ENCODE data around the gene FAU. TPM values are rescaled to one million over a fixed set of nuclear protein-coding genes. Genes with fewer than 3 reads are reported as not detected.

Gene FAU
- total and polyA plus RNA-seq, 2 of the 13 experiments (the other 11 are each of a cell fraction or from before 2014, with no cell fraction given) = 374 to 869 TPM

DNA sequence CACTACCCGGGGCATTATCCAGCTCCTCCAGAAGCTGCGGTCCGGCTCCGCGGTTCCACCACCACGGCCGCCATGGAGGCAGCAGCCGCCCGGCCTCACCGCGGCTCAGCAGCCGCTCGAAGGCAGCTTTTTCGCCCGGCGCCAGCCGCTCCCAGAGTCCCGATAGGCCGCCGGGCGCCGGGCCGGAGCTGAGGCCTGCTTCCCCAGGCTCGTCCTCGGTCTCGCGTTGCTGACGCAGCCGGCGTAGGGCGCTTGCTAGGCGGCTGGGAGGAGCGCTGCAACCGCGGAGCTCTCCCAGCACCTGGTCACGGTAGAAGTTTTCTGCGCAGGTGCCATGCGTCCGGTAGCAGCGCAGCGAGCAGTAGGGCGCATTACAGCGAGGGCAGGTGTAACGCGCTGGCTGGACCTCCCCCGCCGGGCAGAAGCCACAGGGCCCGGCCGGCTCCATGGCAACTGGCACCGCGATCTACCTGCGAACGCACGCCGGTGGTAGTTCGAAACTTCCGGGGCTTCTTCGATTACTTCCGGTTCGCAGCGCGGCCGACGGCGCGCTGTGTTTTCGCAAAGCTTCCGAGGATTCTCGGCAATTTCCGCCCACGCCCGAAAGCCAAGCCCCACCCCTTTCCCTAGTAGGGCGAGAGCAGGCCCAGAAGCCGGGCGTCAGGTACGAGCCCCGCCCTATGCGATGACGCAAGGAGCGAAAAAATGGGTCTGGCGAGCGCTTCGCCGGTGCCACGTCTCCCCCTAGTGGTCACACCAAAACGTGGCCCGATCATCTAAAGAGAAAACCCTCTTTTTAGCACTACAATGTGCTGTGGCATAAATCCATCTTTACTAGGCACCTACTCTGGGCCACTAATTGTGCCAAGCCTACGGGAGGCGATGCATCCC lies 4.5 kb downstream of the FAU start, which contains the start of gene ZNHIT2 (continued):
- TF ChIP-seq FOXO4 (CRISPR knock-in tag; conservative IDR thresholded peaks at IDR 0.05) = 0 out of 2 replicates have a peak, but pooled peaks have one; percentile 62
- TF ChIP-seq ARNT (IDR thresholded peaks at IDR 0.05) = no peak
- TF ChIP-seq THAP8 (CRISPR knock-in tag; IDR thresholded peaks at IDR 0.05; ENCODE audit: borderline replicate concordance) = no peak
- no peak for TF ChIP-seq SRSF9 (IDR thresholded peaks at IDR 0.05; ENCODE audit: borderline replicate concordance, insufficient read depth, low read depth, low read length, poor library complexity, severe bottlenecking)
- TF ChIP-seq CREB1 (IDR thresholded peaks at IDR 0.05) = peak; percentile 89
- peak; percentile 95 for TF ChIP-seq CREB1 (CRISPR knock-in tag; IDR thresholded peaks at IDR 0.05)
- peak; percentile 99 for TF ChIP-seq ZFX (CRISPR knock-in tag; IDR thresholded peaks at IDR 0.05; ENCODE audit: low read depth)
- TF ChIP-seq, protein P1, sequence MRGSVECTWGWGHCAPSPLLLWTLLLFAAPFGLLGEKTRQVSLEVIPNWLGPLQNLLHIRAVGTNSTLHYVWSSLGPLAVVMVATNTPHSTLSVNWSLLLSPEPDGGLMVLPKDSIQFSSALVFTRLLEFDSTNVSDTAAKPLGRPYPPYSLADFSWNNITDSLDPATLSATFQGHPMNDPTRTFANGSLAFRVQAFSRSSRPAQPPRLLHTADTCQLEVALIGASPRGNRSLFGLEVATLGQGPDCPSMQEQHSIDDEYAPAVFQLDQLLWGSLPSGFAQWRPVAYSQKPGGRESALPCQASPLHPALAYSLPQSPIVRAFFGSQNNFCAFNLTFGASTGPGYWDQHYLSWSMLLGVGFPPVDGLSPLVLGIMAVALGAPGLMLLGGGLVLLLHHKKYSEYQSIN (CRISPR knock-in tag; IDR thresholded peaks at IDR 0.05; ENCODE audit: borderline replicate concordance) = no peak
- no peak for TF ChIP-seq ZNF256 (CRISPR knock-in tag; conservative IDR thresholded peaks at IDR 0.05)
- peak; percentile 60; the same call in 1 of the 2 replicates for TF ChIP-seq ZNF430 (CRISPR knock-in tag; IDR thresholded peaks at IDR 0.05)
- no peak for TF ChIP-seq ZNF570 (CRISPR knock-in tag; IDR thresholded peaks at IDR 0.05; ENCODE audit: borderline replicate concordance)
- TF ChIP-seq SIN3B (IDR thresholded peaks at IDR 0.05; ENCODE audit: low read length) = no peak; the same call in 1 of the 2 replicates
- TF ChIP-seq MLLT10 (CRISPR knock-in tag; IDR thresholded peaks at IDR 0.05) = no peak
- no peak for TF ChIP-seq XBP1 (CRISPR knock-in tag; IDR thresholded peaks at IDR 0.05)
- peak; percentile 91 for TF ChIP-seq ELF1 (CRISPR knock-in tag; IDR thresholded peaks at IDR 0.05)
- TF ChIP-seq ZFP41 (CRISPR knock-in tag; IDR thresholded peaks at IDR 0.05; ENCODE audit: borderline replicate concordance) = no peak
- TF ChIP-seq ZNF33A (CRISPR knock-in tag; IDR thresholded peaks at IDR 0.05; ENCODE audit: borderline replicate concordance) = peak; percentile 75; the same call in 1 of the 2 replicates
- TF ChIP-seq GMEB1 (CRISPR knock-in tag; IDR thresholded peaks at IDR 0.05; ENCODE audit: borderline replicate concordance) = peak; percentile 91; the same call in 1 of the 2 replicates
- TF ChIP-seq DNMT3B (CRISPR knock-in tag; conservative IDR thresholded peaks at IDR 0.05) = no peak
- peak; percentile 20; the same call in 1 of the 2 replicates for TF ChIP-seq ZNF205 (CRISPR knock-in tag; IDR thresholded peaks at IDR 0.05)
- TF ChIP-seq, protein P2, sequence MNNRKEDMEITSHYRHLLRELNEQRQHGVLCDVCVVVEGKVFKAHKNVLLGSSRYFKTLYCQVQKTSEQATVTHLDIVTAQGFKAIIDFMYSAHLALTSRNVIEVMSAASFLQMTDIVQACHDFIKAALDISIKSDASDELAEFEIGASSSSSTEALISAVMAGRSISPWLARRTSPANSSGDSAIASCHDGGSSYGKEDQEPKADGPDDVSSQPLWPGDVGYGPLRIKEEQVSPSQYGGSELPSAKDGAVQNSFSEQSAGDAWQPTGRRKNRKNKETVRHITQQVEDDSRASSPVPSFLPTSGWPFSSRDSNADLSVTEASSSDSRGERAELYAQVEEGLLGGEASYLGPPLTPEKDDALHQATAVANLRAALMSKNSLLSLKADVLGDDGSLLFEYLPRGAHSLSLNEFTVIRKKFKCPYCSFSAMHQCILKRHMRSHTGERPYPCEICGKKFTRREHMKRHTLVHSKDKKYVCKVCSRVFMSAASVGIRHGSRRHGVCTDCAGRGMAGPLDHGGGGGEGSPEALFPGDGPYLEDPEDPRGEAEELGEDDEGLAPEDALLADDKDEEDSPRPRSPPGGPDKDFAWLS (CRISPR knock-in tag; IDR thresholded peaks at IDR 0.05; ENCODE audit: borderline replicate concordance) = no peak
- TF ChIP-seq HMG20A (CRISPR knock-in tag; IDR thresholded peaks at IDR 0.05; ENCODE audit: borderline replicate concordance) = no peak
- no peak; the same call in 1 of the 2 replicates for TF ChIP-seq SATB2 (CRISPR knock-in tag; IDR thresholded peaks at IDR 0.05)

Measured in HepG2 (cell line).